B cell (primary cell): ENCODE measurements around the gene ADGRA3. TPM values are rescaled to one million over a fixed set of nuclear protein-coding genes. Genes with fewer than 3 reads are reported as not detected.

Experiments used
- ATAC-seq: fragments of 200-7000 bp; cut with Tn5 transposase; one replicate; pipeline ENCODE4 v1.10.0; 2021; ENCODE audit warnings: low read depth, mild to moderate bottlenecking, moderate number of reproducible peaks, moderate library complexity
- CTCF ChIA-PET: fragments of 350-600 bp; sonication (Branson Sonifier 250); formaldehyde crosslinking; loops from one replicate; lab custom pipeline; 2021; ENCODE audit warnings: antibody characterized with exemption, inconsistent platforms; lab: Charles Lee
- POLR2A ChIA-PET: fragments of 350-600 bp; sonication (Branson Sonifier 250); formaldehyde crosslinking; loops from one replicate; lab custom pipeline; 2021; ENCODE audit warnings: antibody characterized with exemption; lab: Charles Lee
- DNase-seq: peaks from one replicate; pipeline ENCODE4 v3.0.0; 2013
- H2AFZ ChIP-seq: 2 replicates; pipeline ENCODE4 v1.6.1; 2012; ENCODE audit warnings: mild to moderate bottlenecking, low read depth, low read length; ENCODE audit not compliant: insufficient read depth, poor library complexity, severe bottlenecking
- H3K27ac ChIP-seq, 2 donors: 1 replicate in 1 of 2; 2 replicates in 1 of 2; pipeline ENCODE4 v1.5.1; 2012 to 2013; ENCODE audit warnings: low read length in 2 of 2, mild to moderate bottlenecking in 2 of 2, moderate library complexity in 1 of 2
- H3K27me3 ChIP-seq, 4 experiments: fragments of 200-600 bp in 1 of 4; sonication (generic) in 1 of 4; replicated peaks in 1 of 4; 1 replicate in 2 of 4; 2 replicates in 2 of 4; pipeline versions ENCODE4 v1.6.1 to v1.7.0; 2013 to 2016; ENCODE audit warnings: low read length in 3 of 4, mild to moderate bottlenecking in 2 of 4, mixed read lengths in 1 of 4, moderate library complexity in 1 of 4; ENCODE audit not compliant: insufficient read depth in 4 of 4, control insufficient read depth in 3 of 4; ENCODE audit errors: control extremely low read depth in 1 of 4
- H3K36me3 ChIP-seq, 2 experiments: replicated peaks in 1 of 2; 1 replicate in 1 of 2; 2 replicates in 1 of 2; pipeline versions ENCODE4 v1.6.1 to v1.7.1; 2013; ENCODE audit warnings: low read length in 1 of 2; ENCODE audit not compliant: insufficient read depth in 2 of 2, control insufficient read depth in 1 of 2; ENCODE audit errors: control extremely low read depth in 1 of 2, extremely low read depth in 1 of 2
- H3K4me1 ChIP-seq, 2 donors: fragments of 200-600 bp in 1 of 2; sonication (generic) in 1 of 2; 1 replicate in 1 of 2; 2 replicates in 1 of 2; pipeline versions ENCODE4 v1.5.1 to v1.6.1; 2013 to 2017; ENCODE audit warnings: low read length in 2 of 2; ENCODE audit not compliant: control insufficient read depth in 2 of 2, insufficient read depth in 2 of 2
- H3K4me2 ChIP-seq: replicated peaks from 2 replicates; pipeline ENCODE3; 2012; ENCODE audit warnings: mild to moderate bottlenecking, low read depth, low read length; ENCODE audit not compliant: poor library complexity, severe bottlenecking
- H3K4me3 ChIP-seq, 5 experiments: fragments of 200-600 bp in 1 of 5; sonication (generic) in 1 of 5; 1 replicate in 3 of 5; 2 replicates in 2 of 5; pipeline versions ENCODE4 v1.5.1 to v1.7.0; 2011 to 2016; ENCODE audit warnings: low read length in 4 of 5, mild to moderate bottlenecking in 4 of 5, low read depth in 2 of 5, control low read depth in 1 of 5, moderate library complexity in 1 of 5; ENCODE audit not compliant: insufficient read depth in 1 of 5; ENCODE audit errors: control extremely low read depth in 1 of 5, extremely low read depth in 1 of 5
- H3K79me2 ChIP-seq: fragments of 200-600 bp; sonication (generic); one replicate; pipeline ENCODE4 v1.6.0; 2016; ENCODE audit warnings: low read length; ENCODE audit not compliant: control insufficient read depth, insufficient read depth
- H3K9ac ChIP-seq: fragments of 200-600 bp; sonication (generic); 2 replicates; pipeline ENCODE4 v1.6.1; 2017; ENCODE audit warnings: mild to moderate bottlenecking, low read length, moderate library complexity
- H3K9me3 ChIP-seq, 3 donors: one replicate each; pipeline versions ENCODE4 v1.6.1 to v1.7.1; 2013; ENCODE audit warnings: low read length in 2 of 3; ENCODE audit not compliant: control insufficient read depth in 2 of 3, insufficient read depth in 1 of 3; ENCODE audit errors: control extremely low read depth in 1 of 3
- H4K20me1 ChIP-seq: 2 replicates; pipeline ENCODE4 v1.6.0; 2012; ENCODE audit warnings: mild to moderate bottlenecking, low read length; ENCODE audit not compliant: insufficient read depth, control insufficient read depth, poor library complexity, severe bottlenecking
- H3K27ac Mint-ChIP-seq: one replicate; pipeline ENCODE4 v1.8.0; 2021; ENCODE audit warnings: mixed read lengths
- H3K27me3 Mint-ChIP-seq: one replicate; pipeline ENCODE4 v1.8.0; 2021; ENCODE audit warnings: mixed read lengths
- H3K4me1 Mint-ChIP-seq: one replicate; pipeline ENCODE4 v1.8.0; 2021; ENCODE audit warnings: mixed read lengths
- H3K4me3 Mint-ChIP-seq: one replicate; pipeline ENCODE4 v1.8.0; 2021; ENCODE audit warnings: mixed read lengths
- H3K9me3 Mint-ChIP-seq: one replicate; pipeline ENCODE4 v1.8.0; 2022; ENCODE audit warnings: mixed read lengths; ENCODE audit not compliant: insufficient read depth
- EZH2 ChIP-seq: IDR thresholded peaks from 2 replicates; pipeline ENCODE4 v1.6.1; 2012; ENCODE audit warnings: borderline replicate concordance, low read depth, mild to moderate bottlenecking, moderate library complexity, low read length; ENCODE audit not compliant: insufficient read depth, poor library complexity, severe bottlenecking
- WGBS: methylation state at CpG from one replicate; pipeline ENCODE4 v1.1.5; 2013; ENCODE audit warnings: missing lambda C conversion rate; ENCODE audit not compliant: insufficient coverage; 5-methylcytosine and 5-hydroxymethylcytosine counted together
- intact Hi-C: fragments of 100-400 bp; cut with micrococcal nuclease; formaldehyde crosslinking; loops from one replicate; pipeline ENCODE4 v1.10.0; 2022
- polyA minus RNA-seq: library from RNA; depleted of rRNA, polyadenylated mRNA; stranded (reverse); fragments of >200 nt; gene quantifications from 2 replicates; pipeline ENCODE4 v1.2.3, GENCODE V29; 2012
- polyA plus RNA-seq: library from polyadenylated mRNA; depleted of rRNA; stranded (reverse); fragments of >200 nt; gene quantifications from 2 replicates; pipeline ENCODE4 v1.2.3, GENCODE V29; 2012
- total RNA-seq, 2 donors: library from RNA; stranded (reverse); fragments of 120-200 nt in 1 of 2; gene quantifications; 1 replicate in 1 of 2; 2 replicates in 1 of 2; pipeline versions ENCODE4 v1.2.3 to v1.2.4, GENCODE V29; 2013 to 2022
- TF ChIP-seq, protein P1 (sequence below): fragments of 200-600 bp; IDR thresholded peaks from one replicate; pipeline ENCODE4 v1.8.0; 2022; ENCODE audit warnings: antibody characterized with exemption, mild to moderate bottlenecking

The ADGRA3 gene, protein sequence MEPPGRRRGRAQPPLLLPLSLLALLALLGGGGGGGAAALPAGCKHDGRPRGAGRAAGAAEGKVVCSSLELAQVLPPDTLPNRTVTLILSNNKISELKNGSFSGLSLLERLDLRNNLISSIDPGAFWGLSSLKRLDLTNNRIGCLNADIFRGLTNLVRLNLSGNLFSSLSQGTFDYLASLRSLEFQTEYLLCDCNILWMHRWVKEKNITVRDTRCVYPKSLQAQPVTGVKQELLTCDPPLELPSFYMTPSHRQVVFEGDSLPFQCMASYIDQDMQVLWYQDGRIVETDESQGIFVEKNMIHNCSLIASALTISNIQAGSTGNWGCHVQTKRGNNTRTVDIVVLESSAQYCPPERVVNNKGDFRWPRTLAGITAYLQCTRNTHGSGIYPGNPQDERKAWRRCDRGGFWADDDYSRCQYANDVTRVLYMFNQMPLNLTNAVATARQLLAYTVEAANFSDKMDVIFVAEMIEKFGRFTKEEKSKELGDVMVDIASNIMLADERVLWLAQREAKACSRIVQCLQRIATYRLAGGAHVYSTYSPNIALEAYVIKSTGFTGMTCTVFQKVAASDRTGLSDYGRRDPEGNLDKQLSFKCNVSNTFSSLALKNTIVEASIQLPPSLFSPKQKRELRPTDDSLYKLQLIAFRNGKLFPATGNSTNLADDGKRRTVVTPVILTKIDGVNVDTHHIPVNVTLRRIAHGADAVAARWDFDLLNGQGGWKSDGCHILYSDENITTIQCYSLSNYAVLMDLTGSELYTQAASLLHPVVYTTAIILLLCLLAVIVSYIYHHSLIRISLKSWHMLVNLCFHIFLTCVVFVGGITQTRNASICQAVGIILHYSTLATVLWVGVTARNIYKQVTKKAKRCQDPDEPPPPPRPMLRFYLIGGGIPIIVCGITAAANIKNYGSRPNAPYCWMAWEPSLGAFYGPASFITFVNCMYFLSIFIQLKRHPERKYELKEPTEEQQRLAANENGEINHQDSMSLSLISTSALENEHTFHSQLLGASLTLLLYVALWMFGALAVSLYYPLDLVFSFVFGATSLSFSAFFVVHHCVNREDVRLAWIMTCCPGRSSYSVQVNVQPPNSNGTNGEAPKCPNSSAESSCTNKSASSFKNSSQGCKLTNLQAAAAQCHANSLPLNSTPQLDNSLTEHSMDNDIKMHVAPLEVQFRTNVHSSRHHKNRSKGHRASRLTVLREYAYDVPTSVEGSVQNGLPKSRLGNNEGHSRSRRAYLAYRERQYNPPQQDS (N-terminal part only)
- total RNA-seq (0.10 TPM in 1 of 2 replicates, not detected in the other), polyA plus RNA-seq (0.25 and 0.35 TPM in 2 replicates), polyA minus RNA-seq (0.17 and 0.78 TPM in 2 replicates)
- 1.6 TPM for total RNA-seq (2013)

DNA sequence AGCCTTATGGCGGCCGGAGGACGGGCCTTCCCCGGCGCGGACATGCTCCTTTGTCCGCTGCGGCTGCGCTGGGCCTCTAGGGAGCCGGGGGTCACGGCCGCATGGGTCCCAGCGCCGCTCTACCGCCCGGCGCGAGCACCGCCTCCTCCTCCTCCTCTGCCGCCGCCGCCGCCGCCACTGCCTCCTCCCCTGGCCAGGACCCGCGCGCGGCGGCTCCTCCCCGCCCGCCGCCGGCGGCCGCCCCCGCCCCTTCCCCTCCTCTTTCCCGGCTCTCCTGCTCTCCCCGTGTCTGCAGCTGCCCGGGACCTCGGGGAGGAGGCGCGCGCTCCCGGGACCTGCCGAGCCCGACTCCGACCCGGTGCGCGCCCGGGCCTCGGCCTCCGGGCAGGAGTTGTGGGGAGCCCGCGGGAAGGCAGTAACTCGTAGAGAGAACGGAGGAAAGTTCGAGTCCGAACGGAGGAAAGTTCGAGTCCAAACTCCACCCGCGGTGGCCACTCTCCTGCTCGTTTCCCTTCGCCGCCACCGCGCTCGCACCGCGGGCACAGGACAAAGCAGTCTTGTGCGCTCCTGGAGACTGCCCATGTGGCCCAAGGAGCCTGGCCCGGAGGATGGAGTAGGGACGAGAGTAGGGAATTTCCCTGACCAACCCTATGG lies at the start of gene ADGRA3:
Gene ADGRA3, minus strand, starts transcription at position 179 of the 654 bp plus-strand sequence. CDS start 282 bp downstream, outside the sequence.
- peak within 1 kb of the TSS in 3 of 5 experiments; percentile 25 to 64 (median 39) for H3K4me3 ChIP-seq

More for the DNA sequence above, at the start of gene ADGRA3:
- Histone ChIP-seq H3K9me3 (no peaks in the 10 kb centered on the region), H3K36me3 (no peaks in the 10 kb centered on the region), H3K27me3 (peaks cover 0 to 19% (median 2%) of the 10 kb centered on the region in 4 experiments), H2AFZ (peak within 1 kb of the TSS; percentile 38), H3K79me2 (no peaks in the 10 kb centered on the region), H3K4me2 (peak within 1 kb of the TSS; percentile 60), H3K4me1 (peaks cover 0 to 10% of the 10 kb centered on the region in 2 donors), H4K20me1 (no peaks in the 10 kb centered on the region), H3K9ac (peak within 1 kb of the TSS; percentile 15), H3K27ac (no peak within 1 kb of the TSS)
- POLR2A ChIA-PET = no interaction called here
- WGBS = 2% methylated on average over 64 of the region's 74 CpGs
- ATAC-seq (peak; percentile 21), DNase-seq (peak; percentile 1)
- H3K4me1 Mint-ChIP-seq = peaks cover 15% of the 10 kb centered on the region
- H3K27ac Mint-ChIP-seq = no peak within 1 kb of the TSS
- H3K27me3 Mint-ChIP-seq = peaks cover 35% of the 10 kb centered on the region
- CTCF ChIA-PET = no interaction called here
- TF ChIP-seq, protein P1, sequence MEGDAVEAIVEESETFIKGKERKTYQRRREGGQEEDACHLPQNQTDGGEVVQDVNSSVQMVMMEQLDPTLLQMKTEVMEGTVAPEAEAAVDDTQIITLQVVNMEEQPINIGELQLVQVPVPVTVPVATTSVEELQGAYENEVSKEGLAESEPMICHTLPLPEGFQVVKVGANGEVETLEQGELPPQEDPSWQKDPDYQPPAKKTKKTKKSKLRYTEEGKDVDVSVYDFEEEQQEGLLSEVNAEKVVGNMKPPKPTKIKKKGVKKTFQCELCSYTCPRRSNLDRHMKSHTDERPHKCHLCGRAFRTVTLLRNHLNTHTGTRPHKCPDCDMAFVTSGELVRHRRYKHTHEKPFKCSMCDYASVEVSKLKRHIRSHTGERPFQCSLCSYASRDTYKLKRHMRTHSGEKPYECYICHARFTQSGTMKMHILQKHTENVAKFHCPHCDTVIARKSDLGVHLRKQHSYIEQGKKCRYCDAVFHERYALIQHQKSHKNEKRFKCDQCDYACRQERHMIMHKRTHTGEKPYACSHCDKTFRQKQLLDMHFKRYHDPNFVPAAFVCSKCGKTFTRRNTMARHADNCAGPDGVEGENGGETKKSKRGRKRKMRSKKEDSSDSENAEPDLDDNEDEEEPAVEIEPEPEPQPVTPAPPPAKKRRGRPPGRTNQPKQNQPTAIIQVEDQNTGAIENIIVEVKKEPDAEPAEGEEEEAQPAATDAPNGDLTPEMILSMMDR = no peak
- TF ChIP-seq EZH2 = no peak
- no peaks in the 10 kb centered on the region for H3K9me3 Mint-ChIP-seq
- intact Hi-C loops = no loop called here
- peak within 1 kb of the TSS; percentile 80 for H3K4me3 Mint-ChIP-seq
